Gastrocnemius medialis (tissue), 4 donors: ENCODE measurements around the gene PLCL1.

ENCODE experiments used
- CTCF ChIP-seq, 5 experiments: fragments of 450-650 bp in 3 of 5; fragments of 200-600 bp in 2 of 5; sonication (generic) in 2 of 5; IDR thresholded peaks in 4 of 5; conservative IDR thresholded peaks in 1 of 5; 1 replicate in 4 of 5; 2 replicates in 1 of 5; pipeline ENCODE4 v1.5.1; 2016 to 2019; ENCODE audit warnings: antibody characterized with exemption in 5 of 5, mild to moderate bottlenecking in 3 of 5, moderate library complexity in 3 of 5
- POLR2A ChIP-seq, 2 donors: fragments of 450-650 bp; IDR thresholded peaks; one replicate each; pipeline ENCODE4 v1.6.1; 2017; ENCODE audit warnings: antibody characterized with exemption in 2 of 2, mild to moderate bottlenecking in 2 of 2, moderate library complexity in 2 of 2

GRCh38 chr2:198036029-198036879 lies 231.9 kb downstream of the PLCL1 start:
- TF ChIP-seq POLR2A (IDR thresholded peaks at IDR 0.05) (no peak), CTCF (IDR thresholded peaks at IDR 0.05 in 4 of 5, conservative IDR thresholded peaks at IDR 0.05 in 1 of 5) (no peak)
